CD4-positive, CD25-positive, alpha-beta regulatory T cell (primary cell): ENCODE measurements around the gene FBXO3. TPM values are rescaled to one million over a fixed set of nuclear protein-coding genes. Genes with fewer than 3 reads are reported as not detected.
A peak's percentile ranks its signal among the peaks of the same experiment; 100 is the strongest.

ENCODE experiments used
- ATAC-seq, 2 donors: fragments of 150-1000 bp; cut with Tn5 transposase; one replicate each; pipeline ENCODE4 v1.10.0; 2021; ENCODE audit warnings: low read depth in 2 of 2, moderate number of reproducible peaks in 2 of 2, moderate library complexity in 1 of 2
- DNase-seq, 3 donors: peaks; one replicate each; pipeline versions ENCODE4 v3.0.0 to v3.0.0-alpha.2; 2012 to 2022; ENCODE audit warnings: mixed read lengths in 1 of 3
- H3K27ac ChIP-seq: one replicate; pipeline ENCODE4 v1.7.0; 2013; ENCODE audit warnings: mild to moderate bottlenecking, low read length; ENCODE audit not compliant: insufficient read depth, poor library complexity, severe bottlenecking
- H3K27me3 ChIP-seq: one replicate; pipeline ENCODE4 v1.7.0; 2013; ENCODE audit warnings: low read length; ENCODE audit not compliant: control insufficient read depth, insufficient read depth
- H3K36me3 ChIP-seq: one replicate; pipeline ENCODE4 v1.7.0; 2013; ENCODE audit warnings: mild to moderate bottlenecking, low read length, moderate library complexity; ENCODE audit not compliant: control insufficient read depth, insufficient read depth
- H3K4me1 ChIP-seq: 2 replicates; pipeline ENCODE4 v1.7.0; 2013; ENCODE audit warnings: mild to moderate bottlenecking, low read length; ENCODE audit not compliant: insufficient read depth, control insufficient read depth, poor library complexity, severe bottlenecking
- H3K4me3 ChIP-seq: one replicate; pipeline ENCODE4 v1.7.0; 2013; ENCODE audit warnings: low read depth, mild to moderate bottlenecking, low read length, moderate library complexity
- H3K9me3 ChIP-seq, 2 experiments: 1 replicate in 1 of 2; 2 replicates in 1 of 2; pipeline ENCODE4 v1.7.0; 2013; ENCODE audit warnings: low read length in 2 of 2, mild to moderate bottlenecking in 1 of 2, moderate library complexity in 1 of 2; ENCODE audit not compliant: control insufficient read depth in 2 of 2
- H3K27ac Mint-ChIP-seq, 3 donors: one replicate each; pipeline ENCODE4 v1.8.0; 2020 to 2022; ENCODE audit warnings: mild to moderate bottlenecking in 3 of 3, mixed read lengths in 3 of 3, moderate library complexity in 2 of 3
- H3K27me3 Mint-ChIP-seq: one replicate; pipeline ENCODE4 v1.8.0; 2022; ENCODE audit warnings: mild to moderate bottlenecking, mixed read lengths
- H3K36me3 Mint-ChIP-seq: one replicate; pipeline ENCODE4 v1.8.0; 2020; ENCODE audit warnings: mixed read lengths
- H3K4me1 Mint-ChIP-seq, 4 donors: one replicate each; pipeline ENCODE4 v1.8.0; 2020 to 2022; ENCODE audit warnings: mixed read lengths in 4 of 4, mild to moderate bottlenecking in 1 of 4
- H3K4me3 Mint-ChIP-seq, 4 donors: one replicate each; pipeline ENCODE4 v1.8.0; 2020 to 2022; ENCODE audit warnings: mild to moderate bottlenecking in 4 of 4, mixed read lengths in 4 of 4, moderate library complexity in 3 of 4
- H3K9me3 Mint-ChIP-seq, 7 donors: one replicate each; pipeline ENCODE4 v1.8.0; 2020 to 2022; ENCODE audit warnings: mixed read lengths in 7 of 7, mild to moderate bottlenecking in 3 of 7, moderate library complexity in 2 of 7
- polyA plus RNA-seq, 4 donors: library from polyadenylated mRNA; unstranded; fragments of 300-500 nt; fragmentation: Illumina TruSeq; gene quantifications; one replicate each; pipeline ENCODE4 v1.2.3, GENCODE V29; 2021
- total RNA-seq: library from RNA; stranded (reverse); gene quantifications from one replicate; pipeline ENCODE4 v1.2.3, GENCODE V29; 2022

FBXO3 gene
- total and polyA plus RNA-seq, 5 donors from 2014 or later: 48.6 to 57.5 (median 56.0) TPM

GRCh38 chr11:33724644-33725035, 49.7 kb downstream of the FBXO3 start:
- Mint-ChIP-seq H3K9me3 (no peaks in the 10 kb centered on the region), H3K27me3 (no peaks in the 10 kb centered on the region), H3K4me3 (no peak overlapping the region), H3K4me1 (peaks cover 18 to 60% (median 41%) of the 10 kb centered on the region in 4 donors), H3K27ac (peak overlapping the region in 1 of 3 donors; percentile 64), H3K36me3 (peaks cover 21% of the 10 kb centered on the region)
- Histone ChIP-seq H3K4me3 (no peak overlapping the region), H3K27ac (no peak overlapping the region), H3K36me3 (peaks cover 23% of the 10 kb centered on the region), H3K4me1 (no peaks in the 10 kb centered on the region), H3K9me3 (no peaks in the 10 kb centered on the region), H3K27me3 (no peaks in the 10 kb centered on the region)
- ATAC-seq (no peak), DNase-seq (no peak)

- Histone ChIP-seq H3K36me3 (peaks cover 27% of the 10 kb centered on the region), H3K27me3 (no peaks in the 10 kb centered on the region), H3K27ac (no peak overlapping the region), H3K4me3 (no peak overlapping the region), H3K4me1 (no peaks in the 10 kb centered on the region), H3K9me3 (no peaks in the 10 kb centered on the region)
- no peak for DNase-seq
- Mint-ChIP-seq H3K4me3 (no peak overlapping the region), H3K9me3 (no peaks in the 10 kb centered on the region), H3K27me3 (no peaks in the 10 kb centered on the region), H3K36me3 (peaks cover 24% of the 10 kb centered on the region), H3K27ac (no peak overlapping the region), H3K4me1 (peaks cover 18 to 51% (median 35%) of the 10 kb centered on the region in 4 donors)
- ATAC-seq: peak in 1 of 2 donors; percentile 32
These were observed 51.0 kb downstream of the FBXO3 start for GRCh38 chr11:33723238-33723881.

GRCh38 chr11:33722590-33723234, 51.6 kb downstream of the FBXO3 start:
- DNase-seq: peak in 1 of 3 donors; percentile 22
- H3K27me3 Mint-ChIP-seq: no peaks in the 10 kb centered on the region

GRCh38 chr11:33721984-33722383, 52.3 kb downstream of the FBXO3 start:
- no peak overlapping the region for H3K4me3 Mint-ChIP-seq
- Histone ChIP-seq H3K36me3 (peaks cover 31% of the 10 kb centered on the region), H3K4me1 (no peaks in the 10 kb centered on the region), H3K4me3 (no peak overlapping the region), H3K27ac (no peak overlapping the region), H3K27me3 (no peaks in the 10 kb centered on the region), H3K9me3 (no peaks in the 10 kb centered on the region)
- peaks cover 18 to 39% (median 30%) of the 10 kb centered on the region in 4 donors for H3K4me1 Mint-ChIP-seq
- H3K27me3 Mint-ChIP-seq: no peaks in the 10 kb centered on the region
- DNase-seq: no peak
- H3K36me3 Mint-ChIP-seq: peaks cover 31% of the 10 kb centered on the region
- no peaks in the 10 kb centered on the region for H3K9me3 Mint-ChIP-seq
- H3K27ac Mint-ChIP-seq: peak overlapping the region in 2 of 3 donors; percentile 44 to 81
- ATAC-seq: no peak

More at GRCh38 chr11:33722590-33723234, 51.6 kb downstream of the FBXO3 start:
- Histone ChIP-seq H3K4me3 (no peak overlapping the region), H3K27ac (no peak overlapping the region), H3K27me3 (no peaks in the 10 kb centered on the region), H3K9me3 (no peaks in the 10 kb centered on the region), H3K4me1 (no peaks in the 10 kb centered on the region), H3K36me3 (peaks cover 28% of the 10 kb centered on the region)
- Mint-ChIP-seq H3K9me3 (no peaks in the 10 kb centered on the region), H3K4me1 (peaks cover 18 to 47% (median 34%) of the 10 kb centered on the region in 4 donors), H3K27ac (peak overlapping the region in 1 of 3 donors; percentile 44), H3K36me3 (peaks cover 25% of the 10 kb centered on the region), H3K4me3 (no peak overlapping the region)
- peak in 1 of 2 donors; percentile 38 for ATAC-seq

GRCh38 chr11:33721426-33721825, 52.9 kb downstream of the FBXO3 start:
- no peak overlapping the region for H3K27ac Mint-ChIP-seq
- ATAC-seq (no peak), DNase-seq (no peak)
- Histone ChIP-seq H3K36me3 (peaks cover 36% of the 10 kb centered on the region), H3K27ac (no peak overlapping the region), H3K27me3 (no peaks in the 10 kb centered on the region), H3K9me3 (no peaks in the 10 kb centered on the region), H3K4me3 (no peak overlapping the region), H3K4me1 (no peaks in the 10 kb centered on the region)
- peaks cover 37% of the 10 kb centered on the region for H3K36me3 Mint-ChIP-seq
- H3K27me3 Mint-ChIP-seq: no peaks in the 10 kb centered on the region
- no peak overlapping the region for H3K4me3 Mint-ChIP-seq
- H3K4me1 Mint-ChIP-seq: peaks cover 16 to 36% (median 27%) of the 10 kb centered on the region in 4 donors
- H3K9me3 Mint-ChIP-seq: no peaks in the 10 kb centered on the region

- Histone ChIP-seq H3K4me3 (no peak overlapping the region), H3K9me3 (no peaks in the 10 kb centered on the region), H3K36me3 (peaks cover 49% of the 10 kb centered on the region), H3K27me3 (no peaks in the 10 kb centered on the region), H3K4me1 (no peaks in the 10 kb centered on the region), H3K27ac (no peak overlapping the region)
- Mint-ChIP-seq H3K27ac (no peak overlapping the region), H3K36me3 (peaks cover 42% of the 10 kb centered on the region), H3K4me3 (no peak overlapping the region), H3K4me1 (peaks cover 8 to 20% (median 13%) of the 10 kb centered on the region in 4 donors), H3K27me3 (no peaks in the 10 kb centered on the region), H3K9me3 (no peaks in the 10 kb centered on the region)
- DNase-seq: no peak
- ATAC-seq: no peak
These were observed 54.7 kb downstream of the FBXO3 start for GRCh38 chr11:33719587-33719986.

- no peaks in the 10 kb centered on the region for H3K27me3 ChIP-seq
- H3K27ac ChIP-seq: no peak overlapping the region
- peaks cover 6 to 10% (median 8%) of the 10 kb centered on the region in 4 donors for H3K4me1 Mint-ChIP-seq
- H3K36me3 ChIP-seq: peaks cover 57% of the 10 kb centered on the region
- peaks cover 42% of the 10 kb centered on the region for H3K36me3 Mint-ChIP-seq
- H3K9me3 ChIP-seq: no peaks in the 10 kb centered on the region
- H3K27ac Mint-ChIP-seq: no peak overlapping the region
- DNase-seq: no peak
- no peak for ATAC-seq
- H3K4me3 ChIP-seq: no peak overlapping the region
- no peaks in the 10 kb centered on the region for H3K27me3 Mint-ChIP-seq
- H3K9me3 Mint-ChIP-seq: no peaks in the 10 kb centered on the region
- no peaks in the 10 kb centered on the region for H3K4me1 ChIP-seq
- H3K4me3 Mint-ChIP-seq: no peak overlapping the region
These were observed 55.9 kb downstream of the FBXO3 start for GRCh38 chr11:33718440-33718839.
